A673 (cell line): ENCODE results near the gene BTN3A1.

Experiments used
- CTCF ChIP-seq: fragments of 300-800, 200-600 bp; sonication (generic); conservative IDR thresholded peaks from 2 replicates; pipeline ENCODE4 v1.5.1; 2017; ENCODE audit warnings: low read depth, mild to moderate bottlenecking, antibody characterized with exemption, low read length, moderate library complexity, mixed read lengths
- EZH2 ChIP-seq: fragments of 200-600 bp; sonication (generic); IDR thresholded peaks from 2 replicates; pipeline ENCODE4 v1.6.1; 2017; ENCODE audit warnings: borderline replicate concordance, low read depth, mild to moderate bottlenecking, mixed read lengths, antibody characterized with exemption, low read length; ENCODE audit not compliant: poor library complexity, severe bottlenecking

- TF ChIP-seq CTCF, result no peak
- TF ChIP-seq EZH2, result no peak
Observed at GRCh38 chr6:26383624-26384417, 18.3 kb upstream of the BTN3A1 start.
